H1 (cell line): ENCODE measurements around the gene GLRX. TPM values are rescaled to one million over a fixed set of nuclear protein-coding genes. Genes with fewer than 3 reads are reported as not detected.
A peak's percentile ranks its signal among the peaks of the same experiment; 100 is the strongest.

Experiments used
- CTCF ChIA-PET: fragments of 300-600 bp; sonication (Branson Sonifier 250); formaldehyde crosslinking; loops from one replicate; lab custom pipeline; 2021; ENCODE audit not compliant: partially characterized antibody; lab: Charles Lee
- POLR2A ChIA-PET: fragments of 300-600 bp; sonication (Branson Sonifier 250); formaldehyde crosslinking; loops from one replicate; lab custom pipeline; 2021; ENCODE audit warnings: inconsistent platforms; ENCODE audit not compliant: partially characterized antibody; lab: Charles Lee
- DNase-seq, 2 experiments: peaks; one replicate each; pipeline versions ENCODE4 v3.0.0 to v3.0.0-alpha.2; 2010 to 2022; ENCODE audit warnings: low spot score in 2 of 2, low read depth in 1 of 2, mixed read lengths in 1 of 2
- FAIRE-seq: peaks from 2 replicates; lab custom pipeline; 2011; peaks lifted over from hg19 to GRCh38; lab: Jason Lieb, UNC
- H2AFZ ChIP-seq: 2 replicates; pipeline ENCODE4 v1.8.1; 2012; ENCODE audit warnings: low read length, inconsistent platforms
- H2AK5ac ChIP-seq: 2 replicates; pipeline ENCODE4 v1.6.1; 2013; ENCODE audit warnings: low read depth, low read length
- H2BK120ac ChIP-seq: replicated peaks from 2 replicates; pipeline ENCODE3; 2013; ENCODE audit warnings: low read depth, low read length, inconsistent platforms
- H2BK12ac ChIP-seq: 2 replicates; pipeline ENCODE4 v1.6.1; 2013; ENCODE audit warnings: low read depth, low read length
- H2BK15ac ChIP-seq: 2 replicates; pipeline ENCODE4 v1.6.1; 2013; ENCODE audit warnings: low read length
- H2BK20ac ChIP-seq: 2 replicates; pipeline ENCODE4 v1.6.1; 2013; ENCODE audit warnings: low read length
- H2BK5ac ChIP-seq: 2 replicates; pipeline ENCODE4 v1.6.1; 2013; ENCODE audit warnings: low read depth, low read length
- H3K14ac ChIP-seq: 2 replicates; pipeline ENCODE4 v1.6.1; 2013; ENCODE audit warnings: inconsistent platforms; ENCODE audit not compliant: insufficient read length
- H3K18ac ChIP-seq: 2 replicates; pipeline ENCODE4 v1.6.1; 2013; ENCODE audit warnings: low read length; ENCODE audit errors: extremely low read depth
- H3K23ac ChIP-seq: 2 replicates; pipeline ENCODE4 v1.6.1; 2013; ENCODE audit warnings: inconsistent platforms; ENCODE audit not compliant: insufficient read length
- H3K23me2 ChIP-seq: 2 replicates; pipeline ENCODE4 v1.6.1; 2013; ENCODE audit warnings: low read depth, low read length
- H3K27ac ChIP-seq: 2 replicates; pipeline ENCODE4 v1.6.1; 2011; ENCODE audit warnings: low read depth, low read length, inconsistent platforms
- H3K27me3 ChIP-seq, 4 experiments: replicated peaks in 1 of 4; 1 replicate in 1 of 4; 2 replicates in 3 of 4; pipeline versions ENCODE4 v1.6.1 to v1.8.1; 2011 to 2013; ENCODE audit warnings: low read length in 3 of 4, mild to moderate bottlenecking in 3 of 4, inconsistent platforms in 2 of 4, mixed read lengths in 2 of 4, moderate library complexity in 1 of 4; ENCODE audit not compliant: control insufficient read depth in 3 of 4, insufficient read depth in 3 of 4; ENCODE audit errors: extremely low read depth in 1 of 4
- H3K36me3 ChIP-seq, 4 experiments: 2 replicates each; pipeline versions ENCODE4 v1.6.1 to v1.8.1; 2011 to 2013; ENCODE audit warnings: mild to moderate bottlenecking in 4 of 4, low read length in 3 of 4, moderate library complexity in 2 of 4, control low read depth in 1 of 4, inconsistent platforms in 1 of 4; ENCODE audit not compliant: insufficient read depth in 4 of 4, control insufficient read depth in 2 of 4
- H3K4ac ChIP-seq: replicated peaks from 2 replicates; pipeline ENCODE3; 2013; ENCODE audit warnings: low read length, low read depth, mixed read lengths, inconsistent platforms; ENCODE audit not compliant: insufficient read length
- H3K4me1 ChIP-seq, 4 experiments: replicated peaks in 1 of 4; 1 replicate in 1 of 4; 2 replicates in 3 of 4; pipeline versions ENCODE4 v1.6.1 to v1.8.1; 2011 to 2013; ENCODE audit warnings: low read length in 3 of 4, inconsistent platforms in 2 of 4, mixed read lengths in 1 of 4; ENCODE audit not compliant: insufficient read depth in 4 of 4, control insufficient read depth in 3 of 4
- H3K4me2 ChIP-seq, 2 experiments: 2 replicates each; pipeline versions ENCODE4 v1.6.1 to v1.8.1; 2011 to 2013; ENCODE audit warnings: low read depth in 2 of 2, low read length in 2 of 2, control low read depth in 1 of 2, inconsistent platforms in 1 of 2, mild to moderate bottlenecking in 1 of 2; ENCODE audit not compliant: insufficient read depth in 1 of 2
- H3K4me3 ChIP-seq, 4 experiments: fragments of 200-600, 300-600 bp in 1 of 4; sonication (generic), shearing (Covaris generic), sonication (Bioruptor Twin) in 1 of 4; 2 replicates each; pipeline versions ENCODE4 v1.5.1 to v1.8.1; 2011 to 2016; ENCODE audit warnings: low read length in 4 of 4, low read depth in 3 of 4, control low read depth in 2 of 4, inconsistent platforms in 2 of 4, mild to moderate bottlenecking in 2 of 4, mixed read lengths in 1 of 4, moderate library complexity in 1 of 4; ENCODE audit not compliant: insufficient read depth in 2 of 4; ENCODE audit errors: extremely low read depth in 1 of 4
- H3K56ac ChIP-seq: replicated peaks from 2 replicates; pipeline ENCODE3; 2013; ENCODE audit warnings: low read depth, mild to moderate bottlenecking, mixed read lengths, low read length, inconsistent platforms; ENCODE audit not compliant: insufficient read length
- H3K79me1 ChIP-seq: 2 replicates; pipeline ENCODE4 v1.6.1; 2013; ENCODE audit warnings: low read depth, low read length, control low read depth
- H3K79me2 ChIP-seq, 2 experiments: 2 replicates each; pipeline versions ENCODE4 v1.6.1 to v1.8.1; 2012 to 2013; ENCODE audit warnings: low read length in 2 of 2, mild to moderate bottlenecking in 2 of 2, inconsistent platforms in 1 of 2; ENCODE audit not compliant: insufficient read depth in 2 of 2, control insufficient read depth in 1 of 2
- H3K9ac ChIP-seq, 4 experiments: replicated peaks in 1 of 4; 1 replicate in 1 of 4; 2 replicates in 3 of 4; pipeline versions ENCODE4 v1.6.1 to v1.8.1; 2011 to 2013; ENCODE audit warnings: low read depth in 3 of 4, low read length in 3 of 4, control low read depth in 2 of 4, mild to moderate bottlenecking in 2 of 4, moderate library complexity in 2 of 4, inconsistent platforms in 1 of 4; ENCODE audit errors: extremely low read depth in 1 of 4
- H3K9me3 ChIP-seq, 2 experiments: 2 replicates each; pipeline versions ENCODE4 v1.6.1 to v1.8.1; 2012 to 2013; ENCODE audit warnings: mild to moderate bottlenecking in 2 of 2, moderate library complexity in 2 of 2, control low read depth in 1 of 2, inconsistent platforms in 1 of 2, low read depth in 1 of 2, low read length in 1 of 2, mixed read lengths in 1 of 2; ENCODE audit not compliant: insufficient read depth in 2 of 2
- H4K20me1 ChIP-seq, 2 experiments: replicated peaks in 1 of 2; 2 replicates each; pipeline versions ENCODE3 to v1.8.1; 2011 to 2013; ENCODE audit warnings: inconsistent platforms in 2 of 2, low read length in 2 of 2, mild to moderate bottlenecking in 1 of 2; ENCODE audit not compliant: insufficient read depth in 2 of 2, control insufficient read depth in 1 of 2
- H4K5ac ChIP-seq: 2 replicates; pipeline ENCODE4 v1.6.1; 2013; ENCODE audit warnings: low read length, low read depth, mixed read lengths, inconsistent platforms; ENCODE audit not compliant: insufficient read length
- H4K8ac ChIP-seq: 2 replicates; pipeline ENCODE4 v1.8.0; 2013; ENCODE audit warnings: mild to moderate bottlenecking, moderate library complexity, low read length, inconsistent platforms; ENCODE audit not compliant: insufficient read depth; ENCODE audit errors: extremely low read depth
- H4K91ac ChIP-seq: replicated peaks from 2 replicates; pipeline ENCODE3; 2013; ENCODE audit warnings: low read length, mixed read lengths, inconsistent platforms; ENCODE audit not compliant: insufficient read length
- ASH2L ChIP-seq: fragments of 200-600, 300-600 bp; sonication (generic); IDR thresholded peaks from one replicate; pipeline ENCODE4 v1.7.1; 2017; ENCODE audit warnings: low read length
- MAFK ChIP-seq: IDR thresholded peaks from 2 replicates; pipeline ENCODE4 v1.6.1; 2012; ENCODE audit warnings: low read depth, mild to moderate bottlenecking, improper control_type of control experiment, low read length
- WGBS, 2 experiments: shearing (Covaris generic) in 1 of 2; methylation state at CpG; one replicate each; pipeline versions ENCODE4 v1.1.6 to v1.1.7; 2013 to 2015; ENCODE audit warnings: low lambda C conversion rate in 2 of 2, mixed read lengths in 2 of 2, inconsistent platforms in 1 of 2, low coverage in 1 of 2, missing lambda C conversion rate in 1 of 2; ENCODE audit not compliant: insufficient replicate concordance in 2 of 2, insufficient coverage in 1 of 2, insufficient read length in 1 of 2; ENCODE audit errors: extremely low coverage in 1 of 2, missing lambda C conversion rate in 1 of 2; 5-methylcytosine and 5-hydroxymethylcytosine counted together
- polyA plus RNA-seq, 7 experiments: library from polyadenylated mRNA; depleted of rRNA in 3 of 7; stranded (reverse) in 5 of 7; unstranded in 2 of 7; fragments of >200 nt in 5 of 7; fragments of 200-250 nt in 2 of 7; gene quantifications; 1 replicate in 5 of 7; 2 replicates in 1 of 7; 4 replicates in 1 of 7; pipeline versions ENCODE4 v1.2.1 to v1.2.3, GENCODE V29; 2011 to 2013; ENCODE audit warnings: missing spikeins in 2 of 7, mixed read lengths in 2 of 7
- total RNA-seq: library from RNA; stranded (reverse); fragmentation: NEBNext Ultra II Directional; extraction: Animal tissue kit (Norgen Biotek cat#: 25700); gene quantifications from 2 replicates; pipeline ENCODE4 v1.2.1, GENCODE V29; 2021

GLRX gene
- total and polyA plus RNA-seq, 2 of the 8 experiments (the other 6 are each of a cell fraction or from before 2014, with no cell fraction given), result 22.9 to 31.2 TPM

- ChIA-PET CTCF (interaction anchor here (0.9 to 3.5 kb wide), 4 partner anchors 8 to 184 kb away, joined by 3 to 17 read pairs (median 4); no protein-coding TSS in a partner anchor), POLR2A (no interaction called here)
- Histone ChIP-seq H4K91ac (no peak overlapping the region), H3K56ac (no peak overlapping the region), H2AK5ac (no peak overlapping the region), H3K23me2 (no peaks in the 10 kb centered on the region), H3K79me1 (no peaks in the 10 kb centered on the region), H4K20me1 (no peaks in the 10 kb centered on the region), H4K5ac (no peak overlapping the region), H3K9me3 (no peaks in the 10 kb centered on the region), H2BK20ac (no peak overlapping the region), H3K4ac (no peak overlapping the region), H3K79me2 (no peaks in the 10 kb centered on the region), H4K8ac (no peak overlapping the region), H3K27ac (no peak overlapping the region), H3K27me3 (peaks cover 0 to 1% (median 0%) of the 10 kb centered on the region in 4 experiments; a peak in 1 of 7 replicates), H2BK15ac (no peak overlapping the region), H3K4me1 (no peaks in the 10 kb centered on the region), H3K23ac (no peak overlapping the region), H3K9ac (no peak overlapping the region), H3K4me2 (no peak overlapping the region), H2AFZ (no peak overlapping the region), H3K4me3 (no peak overlapping the region), H2BK12ac (no peak overlapping the region), H2BK5ac (no peak overlapping the region), H2BK120ac (no peak overlapping the region), H3K36me3 (no peaks in the 10 kb centered on the region), H3K14ac (no peak overlapping the region), H3K18ac (no peak overlapping the region)
- DNase-seq (no peak), FAIRE-seq (no peak)
- 77% methylated on average over 3 of the region's 3 CpGs; no CpG with 5 or more reads in 1 of the 2 experiments for whole genome bisulfite sequencing, 2 experiments
- TF ChIP-seq ASH2L, result no peak
- peak; percentile 56 for TF ChIP-seq MAFK
Observed at GRCh38 chr5:95773335-95774059, 49.0 kb downstream of the GLRX start.
